SK-N-SH (cell line): ENCODE data around the gene PCP4L1. TPM values are rescaled to one million over a fixed set of nuclear protein-coding genes. Genes with fewer than 3 reads are reported as not detected.
"Not testable (repeated sequence)": the region's sequence is repeated elsewhere in the genome, so short reads cannot be mapped to it uniquely, and the experiment has no call there.

Experiments used
- CTCF ChIA-PET: fragments of 300-600, 350-600 bp; formaldehyde crosslinking; extraction: SDS; loops from one replicate; lab custom pipeline; 2021; lab: Yijun Ruan, JAX
- POLR2A ChIA-PET: fragments of 350-600 bp; sonication (Branson Sonifier 250); formaldehyde crosslinking; extraction: SDS; loops from one replicate; lab custom pipeline; 2020; ENCODE audit warnings: antibody characterized with exemption, inconsistent platforms; lab: Yijun Ruan, JAX
- DNase-seq: peaks from one replicate; pipeline ENCODE4 v3.0.0; 2012
- H2AFZ ChIP-seq: fragments of 200-600 bp; sonication (generic); 2 replicates; pipeline ENCODE4 v1.8.1; 2016; ENCODE audit warnings: antibody characterized with exemption, mild to moderate bottlenecking, low read depth
- H3F3A ChIP-seq: fragments of 200-600 bp; sonication (generic); replicated peaks from 2 replicates; pipeline ENCODE3; 2016; ENCODE audit warnings: antibody characterized with exemption, mild to moderate bottlenecking; ENCODE audit not compliant: insufficient read depth
- H3K27ac ChIP-seq, 2 experiments: fragments of 200-500 bp in 1 of 2; fragments of 200-600 bp in 1 of 2; sonication (Bioruptor generic) in 1 of 2; sonication (generic), shearing (Covaris generic) in 1 of 2; 2 replicates each; pipeline versions ENCODE4 v1.5.1 to v1.6.1; 2014 to 2016; ENCODE audit warnings: low read depth in 2 of 2, inconsistent platforms in 1 of 2, low read length in 1 of 2, mild to moderate bottlenecking in 1 of 2, mixed read lengths in 1 of 2
- H3K27me3 ChIP-seq: fragments of 200-600 bp; sonication (generic), shearing (Covaris generic); 2 replicates; pipeline ENCODE4 v1.6.1; 2016; ENCODE audit warnings: mixed run types; ENCODE audit not compliant: insufficient read depth
- H3K36me3 ChIP-seq, 2 experiments: fragments of 200-500 bp in 1 of 2; fragments of 200-600 bp in 1 of 2; sonication (Bioruptor generic) in 1 of 2; sonication (generic) in 1 of 2; replicated peaks in 1 of 2; 2 replicates each; pipeline versions ENCODE3 to v1.5.1; 2014 to 2016; ENCODE audit warnings: low read length in 1 of 2, mild to moderate bottlenecking in 1 of 2; ENCODE audit not compliant: insufficient read depth in 2 of 2, control insufficient read depth in 1 of 2
- H3K4me1 ChIP-seq, 2 experiments: fragments of 200-500 bp in 1 of 2; fragments of 200-600 bp in 1 of 2; sonication (Bioruptor generic) in 1 of 2; sonication (generic), shearing (Covaris generic) in 1 of 2; 2 replicates each; pipeline versions ENCODE4 v1.5.1 to v1.6.1; 2014 to 2016; ENCODE audit warnings: low read depth in 1 of 2, low read length in 1 of 2, mixed run types in 1 of 2; ENCODE audit not compliant: insufficient read depth in 2 of 2, control insufficient read depth in 1 of 2
- H3K4me2 ChIP-seq: fragments of 200-600 bp; sonication (generic), shearing (Covaris generic); 2 replicates; pipeline ENCODE4 v1.6.1; 2017; ENCODE audit warnings: mixed run types
- H3K4me3 ChIP-seq, 2 experiments: fragments of 200-500 bp in 1 of 2; fragments of 200-600 bp in 1 of 2; sonication (Bioruptor generic) in 1 of 2; sonication (generic), shearing (Covaris generic) in 1 of 2; 2 replicates each; pipeline versions ENCODE4 v1.5.1 to v1.8.1; 2014 to 2016; ENCODE audit warnings: low read depth in 2 of 2, inconsistent platforms in 1 of 2, low read length in 1 of 2, mild to moderate bottlenecking in 1 of 2, mixed read lengths in 1 of 2, moderate library complexity in 1 of 2
- H3K79me2 ChIP-seq: fragments of 200-600 bp; sonication (generic); 2 replicates; pipeline ENCODE4 v1.8.1; 2017; ENCODE audit warnings: mild to moderate bottlenecking; ENCODE audit not compliant: insufficient read depth
- H3K9ac ChIP-seq: fragments of 200-600 bp; sonication (generic); 2 replicates; pipeline ENCODE4 v1.6.1; 2017; ENCODE audit warnings: mixed run types
- H3K9me2 ChIP-seq: fragments of 200-600 bp; sonication (generic); 2 replicates; pipeline ENCODE4 v1.6.1; 2017; ENCODE audit warnings: mixed run types
- H3K9me3 ChIP-seq: fragments of 200-600 bp; sonication (generic); 2 replicates; pipeline ENCODE4 v1.6.1; 2017; ENCODE audit warnings: mixed run types, mild to moderate bottlenecking, moderate library complexity
- H4K20me1 ChIP-seq: fragments of 200-600 bp; sonication (generic); 2 replicates; pipeline ENCODE4 v1.6.1; 2017; ENCODE audit warnings: mild to moderate bottlenecking, mixed run types; ENCODE audit not compliant: insufficient read depth
- ELF1 ChIP-seq: IDR thresholded peaks from 2 replicates; pipeline ENCODE4 v1.4.0; 2012
- FOXJ3 ChIP-seq: sonication (generic); formaldehyde crosslinking; IDR thresholded peaks from 2 replicates; pipeline ENCODE4 v1.5.1; 2020; ENCODE audit warnings: mild to moderate bottlenecking, missing genetic modification reagents
- GATA2 ChIP-seq: sonication (generic); formaldehyde crosslinking; IDR thresholded peaks from 2 replicates; pipeline ENCODE4 v1.5.0; 2020; ENCODE audit warnings: mild to moderate bottlenecking, missing genetic modification reagents
- JUND ChIP-seq: IDR thresholded peaks from 2 replicates; pipeline ENCODE4 v1.4.0; 2012
- MEF2A ChIP-seq: IDR thresholded peaks from 2 replicates; pipeline ENCODE4 v1.4.0; 2012; ENCODE audit warnings: low read depth, borderline replicate concordance
- NRF1 ChIP-seq: IDR thresholded peaks from 2 replicates; pipeline ENCODE4 v1.6.1; 2012; ENCODE audit warnings: low read depth, mild to moderate bottlenecking, low read length
- RXRA ChIP-seq: IDR thresholded peaks from 2 replicates; pipeline ENCODE4 v1.4.0; 2012; ENCODE audit warnings: low read depth, mild to moderate bottlenecking, borderline replicate concordance
- SMC3 ChIP-seq: IDR thresholded peaks from 2 replicates; pipeline ENCODE4 v1.6.1; 2012; ENCODE audit warnings: low read depth, low read length, improper control_type of control experiment
- TEAD4 ChIP-seq: IDR thresholded peaks from 2 replicates; pipeline ENCODE4 v1.4.0; 2012; ENCODE audit warnings: mild to moderate bottlenecking, borderline replicate concordance; ENCODE audit not compliant: insufficient read depth
- ZBTB33 ChIP-seq: IDR thresholded peaks from 2 replicates; pipeline ENCODE4 v1.4.0; 2012; ENCODE audit warnings: low read depth, borderline replicate concordance
- WGBS: methylation state at CpG from one replicate; pipeline ENCODE4 v1.1.6; 2017; ENCODE audit warnings: low lambda C conversion rate; 5-methylcytosine and 5-hydroxymethylcytosine counted together
- polyA plus RNA-seq, 3 experiments: library from polyadenylated mRNA; depleted of rRNA; stranded (reverse); fragments of >200 nt; gene quantifications; 2 replicates each; pipeline ENCODE4 v1.2.3, GENCODE V29; 2012
- TF ChIP-seq, protein P1 (sequence below): IDR thresholded peaks from 2 replicates; pipeline ENCODE4 v1.6.1; 2012; ENCODE audit warnings: mild to moderate bottlenecking, low read depth, low read length, moderate library complexity
- TF ChIP-seq, protein P2 (sequence below): fragments of 150-350 bp; IDR thresholded peaks from 2 replicates; pipeline ENCODE4 v1.6.1; 2017; ENCODE audit warnings: antibody characterized with exemption, low read length, low read depth, borderline replicate concordance

The PCP4L1 gene
- polyA plus RNA-seq, 1 of the 3 experiments (the other 2 are of a cell fraction): not detected

DNA sequence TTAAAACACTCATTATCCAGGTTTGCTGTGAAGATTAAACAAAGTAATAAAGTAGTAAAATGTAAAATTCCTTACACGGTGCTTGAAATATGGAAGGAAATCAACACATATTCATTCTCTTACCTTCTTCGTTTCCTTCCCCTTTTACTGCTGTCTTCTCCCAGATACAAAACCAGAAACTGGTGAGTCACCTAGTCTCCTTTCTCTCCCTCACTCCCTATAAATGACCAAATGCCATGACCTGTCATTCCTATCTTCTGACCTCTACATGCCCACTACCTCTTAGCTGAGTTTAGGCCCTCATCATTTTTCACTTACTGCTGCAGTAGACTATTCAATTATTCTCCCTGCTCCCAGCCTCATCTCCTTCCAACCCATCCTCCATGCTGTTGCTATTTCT is 16.2 kb upstream of the PCP4L1 start:
- TF ChIP-seq, protein P1, sequence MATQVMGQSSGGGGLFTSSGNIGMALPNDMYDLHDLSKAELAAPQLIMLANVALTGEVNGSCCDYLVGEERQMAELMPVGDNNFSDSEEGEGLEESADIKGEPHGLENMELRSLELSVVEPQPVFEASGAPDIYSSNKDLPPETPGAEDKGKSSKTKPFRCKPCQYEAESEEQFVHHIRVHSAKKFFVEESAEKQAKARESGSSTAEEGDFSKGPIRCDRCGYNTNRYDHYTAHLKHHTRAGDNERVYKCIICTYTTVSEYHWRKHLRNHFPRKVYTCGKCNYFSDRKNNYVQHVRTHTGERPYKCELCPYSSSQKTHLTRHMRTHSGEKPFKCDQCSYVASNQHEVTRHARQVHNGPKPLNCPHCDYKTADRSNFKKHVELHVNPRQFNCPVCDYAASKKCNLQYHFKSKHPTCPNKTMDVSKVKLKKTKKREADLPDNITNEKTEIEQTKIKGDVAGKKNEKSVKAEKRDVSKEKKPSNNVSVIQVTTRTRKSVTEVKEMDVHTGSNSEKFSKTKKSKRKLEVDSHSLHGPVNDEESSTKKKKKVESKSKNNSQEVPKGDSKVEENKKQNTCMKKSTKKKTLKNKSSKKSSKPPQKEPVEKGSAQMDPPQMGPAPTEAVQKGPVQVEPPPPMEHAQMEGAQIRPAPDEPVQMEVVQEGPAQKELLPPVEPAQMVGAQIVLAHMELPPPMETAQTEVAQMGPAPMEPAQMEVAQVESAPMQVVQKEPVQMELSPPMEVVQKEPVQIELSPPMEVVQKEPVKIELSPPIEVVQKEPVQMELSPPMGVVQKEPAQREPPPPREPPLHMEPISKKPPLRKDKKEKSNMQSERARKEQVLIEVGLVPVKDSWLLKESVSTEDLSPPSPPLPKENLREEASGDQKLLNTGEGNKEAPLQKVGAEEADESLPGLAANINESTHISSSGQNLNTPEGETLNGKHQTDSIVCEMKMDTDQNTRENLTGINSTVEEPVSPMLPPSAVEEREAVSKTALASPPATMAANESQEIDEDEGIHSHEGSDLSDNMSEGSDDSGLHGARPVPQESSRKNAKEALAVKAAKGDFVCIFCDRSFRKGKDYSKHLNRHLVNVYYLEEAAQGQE: no peak
- no peak for TF ChIP-seq ZBTB33
- TF ChIP-seq TEAD4: no peak
- no peak for TF ChIP-seq GATA2 (CRISPR knock-in tag)
- no peak for TF ChIP-seq ELF1
- no peak for TF ChIP-seq SMC3
- no peak for TF ChIP-seq RXRA
- no peak for TF ChIP-seq NRF1
- TF ChIP-seq, protein P2, sequence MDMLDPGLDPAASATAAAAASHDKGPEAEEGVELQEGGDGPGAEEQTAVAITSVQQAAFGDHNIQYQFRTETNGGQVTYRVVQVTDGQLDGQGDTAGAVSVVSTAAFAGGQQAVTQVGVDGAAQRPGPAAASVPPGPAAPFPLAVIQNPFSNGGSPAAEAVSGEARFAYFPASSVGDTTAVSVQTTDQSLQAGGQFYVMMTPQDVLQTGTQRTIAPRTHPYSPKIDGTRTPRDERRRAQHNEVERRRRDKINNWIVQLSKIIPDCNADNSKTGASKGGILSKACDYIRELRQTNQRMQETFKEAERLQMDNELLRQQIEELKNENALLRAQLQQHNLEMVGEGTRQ: no peak
- TF ChIP-seq FOXJ3 (CRISPR knock-in tag): no peak
- no peak for TF ChIP-seq JUND
- TF ChIP-seq, all 33 proteins: peak for 0
- WGBS: 87% methylated on average over 2 of the region's 2 CpGs
- Histone ChIP-seq H3K9ac (no peak overlapping the region), H3K9me3 (no peaks in the 10 kb centered on the region), H4K20me1 (no peaks in the 10 kb centered on the region), H3K27me3 (no peaks in the 10 kb centered on the region; the same call in 1 of the 2 replicates), H3F3A (no peaks in the 10 kb centered on the region), H2AFZ (no peak overlapping the region), H3K79me2 (no peaks in the 10 kb centered on the region), H3K4me3 (no peak overlapping the region), H3K36me3 (no peaks in the 10 kb centered on the region), H3K9me2 (no peaks in the 10 kb centered on the region), H3K4me1 (no peaks in the 10 kb centered on the region), H3K4me2 (no peak overlapping the region), H3K27ac (no peak overlapping the region)
- ChIA-PET POLR2A (no interaction called here), CTCF (interaction anchor here (1.2 kb wide), 1 partner anchor 42 kb away, joined by 3 read pairs; no protein-coding TSS in a partner anchor)
- DNase-seq: no peak

DNA sequence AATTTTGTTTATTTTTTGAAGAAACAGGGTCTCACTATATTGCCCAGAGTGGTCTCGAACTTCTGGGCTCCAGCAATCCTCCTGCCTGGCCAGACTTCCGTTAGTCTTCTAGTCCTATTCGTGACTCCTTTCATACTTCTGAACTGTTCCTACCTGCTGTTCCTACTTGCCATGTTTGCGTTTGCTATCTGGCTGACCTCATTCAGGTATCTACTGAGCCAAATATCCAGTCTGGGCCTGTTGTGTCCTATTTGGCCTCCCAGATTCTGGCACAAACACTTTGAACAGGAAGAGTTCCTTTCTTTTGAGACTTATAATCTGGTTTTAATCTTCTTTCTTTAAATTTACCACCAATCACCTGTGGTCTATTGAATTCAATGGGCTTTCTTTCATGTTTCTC is 13.7 kb upstream of the PCP4L1 start:
- 89% methylated on average over 4 of the region's 4 CpGs for WGBS
- Histone ChIP-seq H3K4me3 (no peak overlapping the region), H3K4me1 (no peaks in the 10 kb centered on the region), H3K27ac (no peak overlapping the region), H3K4me2 (no peak overlapping the region), H3K9me3 (no peaks in the 10 kb centered on the region), H4K20me1 (no peaks in the 10 kb centered on the region), H2AFZ (no peak overlapping the region), H3K27me3 (no peaks in the 10 kb centered on the region; the same call in 1 of the 2 replicates), H3K36me3 (no peaks in the 10 kb centered on the region), H3K9me2 (no peaks in the 10 kb centered on the region), H3F3A (no peaks in the 10 kb centered on the region), H3K79me2 (no peaks in the 10 kb centered on the region), H3K9ac (no peak overlapping the region)
- ChIA-PET POLR2A (no interaction called here), CTCF (no interaction called here)
- TF ChIP-seq MEF2A: no peak
- no peak for TF ChIP-seq ELF1
- no peak for DNase-seq

GRCh38 chr1:161250100-161250499 is 8.4 kb upstream of the PCP4L1 start:
- H3K4me3 ChIP-seq, H3K4me1 ChIP-seq, H3K27me3 ChIP-seq, H3F3A ChIP-seq, H2AFZ ChIP-seq, H4K20me1 ChIP-seq, POLR2A ChIA-PET, H3K27ac ChIP-seq, DNase-seq, H3K9ac ChIP-seq, H3K79me2 ChIP-seq, H3K9me2 ChIP-seq, H3K4me2 ChIP-seq, H3K36me3 ChIP-seq, H3K9me3 ChIP-seq: not testable (repeated sequence)
- CTCF ChIA-PET: interaction anchor here (1.5 to 3.9 kb wide), 5 partner anchors 9 to 132 kb away, joined by 3 to 19 read pairs (median 5); partner anchors contain the start of genes PCP4L1 and TOMM40L
- WGBS: 77% methylated on average over 5 of the region's 5 CpGs
